ENCODE data around the gene SLC6A3. TPM values are rescaled to one million over a fixed set of nuclear protein-coding genes. Genes with fewer than 3 reads are reported as not detected.

The SLC6A3 gene
- total RNA-seq, 1 experiment from 2014 or later, result not detected

DNA sequence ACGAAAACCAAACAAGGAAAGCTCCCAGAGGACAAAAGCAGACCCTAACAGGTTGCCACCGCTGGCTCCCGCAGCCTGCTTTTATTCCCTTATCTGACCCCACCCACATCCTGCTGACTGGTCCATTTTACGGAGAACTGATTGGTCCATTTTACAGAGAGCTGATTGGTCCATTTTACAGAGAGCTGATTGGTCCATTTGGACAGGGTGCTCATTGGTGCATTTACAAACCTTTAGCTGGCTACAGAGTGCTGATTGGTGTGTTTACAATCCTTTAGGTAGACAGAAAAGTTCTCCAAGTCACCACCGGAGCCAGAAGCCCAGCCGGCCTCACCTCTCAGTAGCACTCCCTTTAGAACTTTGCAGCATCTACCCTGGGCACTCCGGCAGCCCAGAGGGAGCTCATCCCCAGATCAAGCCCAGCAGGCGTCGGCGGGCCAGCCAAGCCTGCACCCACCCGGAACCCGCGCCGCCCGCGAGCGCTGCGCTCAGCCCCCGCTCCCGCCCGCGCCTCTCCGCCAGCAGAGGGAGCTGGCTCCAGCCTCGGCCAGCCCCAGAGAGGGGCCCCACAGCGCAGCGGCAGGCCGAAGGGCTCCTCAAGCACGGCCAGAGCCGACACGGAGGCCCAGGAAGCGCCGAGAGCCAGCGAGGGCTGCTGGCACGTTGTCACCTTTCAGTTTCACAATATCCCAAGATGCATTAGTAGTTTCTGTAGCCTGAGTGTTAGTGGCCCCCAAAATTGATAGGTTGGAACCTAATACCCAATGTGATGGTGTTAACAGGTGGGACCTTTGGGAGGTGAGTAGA lies 65.0 kb downstream of the SLC6A3 start:
- CTCF ChIA-PET, result interaction anchor here (0.6 to 1.1 kb wide), 3 partner anchors 171 to 265 kb away, joined by 3 read pairs; no protein-coding TSS in a partner anchor
- peaks cover 53% of the 10 kb centered on the region for H3K27me3 Mint-ChIP-seq (ENCODE audit: unreplicated experiment)
- no peaks in the 10 kb centered on the region for H3K4me1 Mint-ChIP-seq (ENCODE audit: low read depth, unreplicated experiment)
- peak; percentile 57 for TF ChIP-seq CTCF (IDR thresholded peaks at IDR 0.05; ENCODE audit: unreplicated experiment)
- intact Hi-C loops (cut with micrococcal nuclease; ENCODE audit: unreplicated experiment), result no loop called here
- DNase-seq, result peak; percentile 56
- H3K4me3 Mint-ChIP-seq (ENCODE audit: low read depth, unreplicated experiment), result no peak overlapping the region
- no peaks in the 10 kb centered on the region for H3K36me3 Mint-ChIP-seq (ENCODE audit: insufficient read depth, unreplicated experiment)
- BruUV-seq (replicated peaks), result no TSS peak
- H3K9me3 Mint-ChIP-seq (ENCODE audit: low read depth, unreplicated experiment), result no peaks in the 10 kb centered on the region
- H3K27ac Mint-ChIP-seq (ENCODE audit: unreplicated experiment), result no peak overlapping the region

GRCh38 chr5:1378866-1379659 lies 66.2 kb downstream of the SLC6A3 start:
- no TSS peak for BruUV-seq (replicated peaks)
- DNase-seq, result no peak
- no peak for TF ChIP-seq CTCF (IDR thresholded peaks at IDR 0.05; ENCODE audit: unreplicated experiment)
- no peak overlapping the region for H3K27ac Mint-ChIP-seq (ENCODE audit: unreplicated experiment)
- intact Hi-C loops (cut with micrococcal nuclease; ENCODE audit: unreplicated experiment), result no loop called here
- no peaks in the 10 kb centered on the region for H3K36me3 Mint-ChIP-seq (ENCODE audit: insufficient read depth, unreplicated experiment)
- H3K9me3 Mint-ChIP-seq (ENCODE audit: low read depth, unreplicated experiment), result no peaks in the 10 kb centered on the region
- peaks cover 62% of the 10 kb centered on the region for H3K27me3 Mint-ChIP-seq (ENCODE audit: unreplicated experiment)
- CTCF ChIA-PET, result interaction anchor here (0.5 kb wide), 1 partner anchor 160 kb away, joined by 4 read pairs; no protein-coding TSS in a partner anchor
- H3K4me3 Mint-ChIP-seq (ENCODE audit: low read depth, unreplicated experiment), result no peak overlapping the region
- H3K4me1 Mint-ChIP-seq (ENCODE audit: low read depth, unreplicated experiment), result no peaks in the 10 kb centered on the region

DNA sequence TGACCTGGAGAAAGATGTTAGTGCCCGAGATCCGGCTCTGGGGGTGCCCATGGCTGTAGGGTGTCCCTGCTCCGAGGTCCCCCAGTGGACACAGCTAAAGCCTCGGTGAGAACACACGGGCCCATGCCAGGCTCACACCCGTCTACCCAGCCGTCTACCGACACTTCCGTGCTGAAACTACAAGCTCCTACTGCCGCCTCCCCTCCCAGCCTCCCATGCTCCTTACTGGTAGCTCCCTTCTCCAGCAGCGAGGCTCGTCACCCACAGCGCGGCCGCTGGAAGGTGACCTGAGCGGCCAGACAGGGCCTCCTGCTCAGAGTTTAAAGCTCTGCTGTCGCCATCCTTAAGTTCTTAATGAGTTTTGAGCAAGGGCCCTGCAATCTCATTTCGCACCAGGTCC lies 67.1 kb downstream of the SLC6A3 start:
- no peak overlapping the region for H3K27ac Mint-ChIP-seq (ENCODE audit: unreplicated experiment)
- no peaks in the 10 kb centered on the region for H3K36me3 Mint-ChIP-seq (ENCODE audit: insufficient read depth, unreplicated experiment)
- TF ChIP-seq CTCF (IDR thresholded peaks at IDR 0.05; ENCODE audit: unreplicated experiment), result no peak
- BruUV-seq (replicated peaks), result no TSS peak
- H3K4me3 Mint-ChIP-seq (ENCODE audit: low read depth, unreplicated experiment), result no peak overlapping the region
- H3K9me3 Mint-ChIP-seq (ENCODE audit: low read depth, unreplicated experiment), result no peaks in the 10 kb centered on the region
- H3K4me1 Mint-ChIP-seq (ENCODE audit: low read depth, unreplicated experiment), result no peaks in the 10 kb centered on the region
- intact Hi-C loops (cut with micrococcal nuclease; ENCODE audit: unreplicated experiment), result no loop called here
- DNase-seq, result no peak
- CTCF ChIA-PET, result no interaction called here
- H3K27me3 Mint-ChIP-seq (ENCODE audit: unreplicated experiment), result peaks cover 71% of the 10 kb centered on the region

DNA sequence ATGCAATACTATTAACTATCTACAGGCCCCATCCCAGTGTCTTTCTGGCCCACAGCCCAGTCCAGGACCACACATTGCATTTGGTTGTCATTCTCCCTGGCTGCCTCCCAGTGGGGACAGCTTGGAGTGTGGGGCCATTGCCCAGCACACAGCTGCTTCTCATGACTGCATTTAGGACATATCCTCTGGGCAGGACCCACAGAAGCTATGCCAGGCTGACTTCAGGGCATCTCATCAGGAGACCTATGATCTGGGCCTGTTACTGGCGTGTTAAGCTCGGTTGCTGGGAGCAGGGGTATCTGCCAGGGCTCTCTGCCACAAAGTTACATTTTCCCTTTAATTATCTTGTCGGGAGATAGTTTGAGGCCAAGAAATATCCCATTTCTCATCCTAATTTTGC lies 68.3 kb downstream of the SLC6A3 start:
- BruUV-seq (replicated peaks), result no TSS peak
- no peak overlapping the region for H3K27ac Mint-ChIP-seq (ENCODE audit: unreplicated experiment)
- H3K9me3 Mint-ChIP-seq (ENCODE audit: low read depth, unreplicated experiment), result no peaks in the 10 kb centered on the region
- H3K36me3 Mint-ChIP-seq (ENCODE audit: insufficient read depth, unreplicated experiment), result no peaks in the 10 kb centered on the region
- TF ChIP-seq CTCF (IDR thresholded peaks at IDR 0.05; ENCODE audit: unreplicated experiment), result no peak
- DNase-seq, result no peak
- CTCF ChIA-PET, result no interaction called here
- intact Hi-C loops (cut with micrococcal nuclease; ENCODE audit: unreplicated experiment), result no loop called here
- peaks cover 79% of the 10 kb centered on the region for H3K27me3 Mint-ChIP-seq (ENCODE audit: unreplicated experiment)
- no peaks in the 10 kb centered on the region for H3K4me1 Mint-ChIP-seq (ENCODE audit: low read depth, unreplicated experiment)
- no peak overlapping the region for H3K4me3 Mint-ChIP-seq (ENCODE audit: low read depth, unreplicated experiment)
